ENCODE results near the gene THOC5.

DNA sequence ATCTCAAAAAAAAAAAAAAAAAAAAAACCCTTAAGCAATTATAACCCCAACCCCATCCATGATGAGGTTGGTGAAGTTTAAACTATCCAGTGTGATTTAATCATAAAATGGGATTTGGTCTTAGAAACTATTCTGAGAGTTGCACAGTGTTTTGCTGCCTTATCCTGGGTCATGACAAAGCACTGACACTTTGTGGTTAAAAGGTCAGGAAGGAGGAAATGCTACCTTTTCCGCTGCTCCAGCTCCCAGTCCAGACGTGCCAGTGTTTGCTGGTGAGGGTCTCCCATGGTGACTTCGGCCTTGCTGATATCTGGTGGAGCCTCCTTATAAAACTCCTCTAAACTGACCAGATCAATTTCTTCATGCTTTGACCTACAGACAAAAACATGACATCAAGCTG, 14.5 kb downstream of the THOC5 start:
- no peak for TF ChIP-seq EZH2phosphoT487 (IDR thresholded peaks at IDR 0.05; ENCODE audit: borderline replicate concordance)
- TF ChIP-seq, protein P1, sequence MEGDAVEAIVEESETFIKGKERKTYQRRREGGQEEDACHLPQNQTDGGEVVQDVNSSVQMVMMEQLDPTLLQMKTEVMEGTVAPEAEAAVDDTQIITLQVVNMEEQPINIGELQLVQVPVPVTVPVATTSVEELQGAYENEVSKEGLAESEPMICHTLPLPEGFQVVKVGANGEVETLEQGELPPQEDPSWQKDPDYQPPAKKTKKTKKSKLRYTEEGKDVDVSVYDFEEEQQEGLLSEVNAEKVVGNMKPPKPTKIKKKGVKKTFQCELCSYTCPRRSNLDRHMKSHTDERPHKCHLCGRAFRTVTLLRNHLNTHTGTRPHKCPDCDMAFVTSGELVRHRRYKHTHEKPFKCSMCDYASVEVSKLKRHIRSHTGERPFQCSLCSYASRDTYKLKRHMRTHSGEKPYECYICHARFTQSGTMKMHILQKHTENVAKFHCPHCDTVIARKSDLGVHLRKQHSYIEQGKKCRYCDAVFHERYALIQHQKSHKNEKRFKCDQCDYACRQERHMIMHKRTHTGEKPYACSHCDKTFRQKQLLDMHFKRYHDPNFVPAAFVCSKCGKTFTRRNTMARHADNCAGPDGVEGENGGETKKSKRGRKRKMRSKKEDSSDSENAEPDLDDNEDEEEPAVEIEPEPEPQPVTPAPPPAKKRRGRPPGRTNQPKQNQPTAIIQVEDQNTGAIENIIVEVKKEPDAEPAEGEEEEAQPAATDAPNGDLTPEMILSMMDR (conservative IDR thresholded peaks at IDR 0.05; ENCODE audit: low read length) = no peak
